Measurements from ENCODE around the gene FAM83F.

DNA sequence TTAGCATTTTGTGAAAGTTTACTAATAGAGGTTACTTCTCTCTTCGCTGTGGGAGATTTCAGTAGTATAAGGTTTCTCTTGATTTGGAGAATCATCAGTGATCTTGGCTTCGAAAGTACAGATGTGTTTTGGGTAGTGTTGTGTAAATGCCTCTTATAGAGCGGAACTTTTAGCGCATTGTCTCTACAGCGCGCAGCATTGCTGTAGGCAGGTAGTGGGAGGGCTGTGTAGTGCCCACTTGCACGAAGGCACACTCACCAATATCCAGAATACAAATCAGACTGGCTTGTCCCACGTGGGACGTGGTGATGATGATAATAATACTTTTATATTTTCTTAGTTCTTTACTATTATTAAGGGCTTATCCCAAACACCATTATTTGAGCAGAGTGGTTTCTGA lies 51.4 kb downstream of the FAM83F start:
- TF ChIP-seq, protein P1, sequence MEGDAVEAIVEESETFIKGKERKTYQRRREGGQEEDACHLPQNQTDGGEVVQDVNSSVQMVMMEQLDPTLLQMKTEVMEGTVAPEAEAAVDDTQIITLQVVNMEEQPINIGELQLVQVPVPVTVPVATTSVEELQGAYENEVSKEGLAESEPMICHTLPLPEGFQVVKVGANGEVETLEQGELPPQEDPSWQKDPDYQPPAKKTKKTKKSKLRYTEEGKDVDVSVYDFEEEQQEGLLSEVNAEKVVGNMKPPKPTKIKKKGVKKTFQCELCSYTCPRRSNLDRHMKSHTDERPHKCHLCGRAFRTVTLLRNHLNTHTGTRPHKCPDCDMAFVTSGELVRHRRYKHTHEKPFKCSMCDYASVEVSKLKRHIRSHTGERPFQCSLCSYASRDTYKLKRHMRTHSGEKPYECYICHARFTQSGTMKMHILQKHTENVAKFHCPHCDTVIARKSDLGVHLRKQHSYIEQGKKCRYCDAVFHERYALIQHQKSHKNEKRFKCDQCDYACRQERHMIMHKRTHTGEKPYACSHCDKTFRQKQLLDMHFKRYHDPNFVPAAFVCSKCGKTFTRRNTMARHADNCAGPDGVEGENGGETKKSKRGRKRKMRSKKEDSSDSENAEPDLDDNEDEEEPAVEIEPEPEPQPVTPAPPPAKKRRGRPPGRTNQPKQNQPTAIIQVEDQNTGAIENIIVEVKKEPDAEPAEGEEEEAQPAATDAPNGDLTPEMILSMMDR (IDR thresholded peaks at IDR 0.05): no peak
- TF ChIP-seq POLR2A (IDR thresholded peaks at IDR 0.05): no peak

Measured in sigmoid colon (tissue), 3 donors.